Nephron (organoid): ENCODE measurements around the gene NR3C2.

ENCODE experiments used
- H3K27ac Mint-ChIP-seq, 3 experiments: 2 replicates each; pipeline ENCODE4 v1.8.0; 2020; ENCODE audit warnings: mixed read lengths in 3 of 3, mild to moderate bottlenecking in 2 of 3, moderate library complexity in 1 of 3
- H3K27me3 Mint-ChIP-seq: 2 replicates; pipeline ENCODE4 v1.8.0; 2021; ENCODE audit warnings: low read depth, mild to moderate bottlenecking, moderate library complexity, mixed read lengths
- H3K36me3 Mint-ChIP-seq: 2 replicates; pipeline ENCODE4 v1.8.0; 2020; ENCODE audit warnings: low read depth, mixed read lengths
- H3K4me1 Mint-ChIP-seq: 2 replicates; pipeline ENCODE4 v1.8.0; 2020; ENCODE audit warnings: mixed read lengths
- H3K4me3 Mint-ChIP-seq, 3 experiments: 2 replicates each; pipeline ENCODE4 v1.8.0; 2020; ENCODE audit warnings: mild to moderate bottlenecking in 3 of 3, mixed read lengths in 3 of 3, moderate library complexity in 2 of 3
- H3K9me3 Mint-ChIP-seq: 2 replicates; pipeline ENCODE4 v1.8.0; 2020; ENCODE audit warnings: mixed read lengths
- CTCF ChIP-seq, 3 experiments: fragments of 200-600 bp; sonication (generic); IDR thresholded peaks; one replicate each; pipeline ENCODE4 v1.5.0; 2021; ENCODE audit warnings: antibody characterized with exemption in 3 of 3; ENCODE audit not compliant: unreplicated experiment in 3 of 3

The NR3C2 gene

DNA sequence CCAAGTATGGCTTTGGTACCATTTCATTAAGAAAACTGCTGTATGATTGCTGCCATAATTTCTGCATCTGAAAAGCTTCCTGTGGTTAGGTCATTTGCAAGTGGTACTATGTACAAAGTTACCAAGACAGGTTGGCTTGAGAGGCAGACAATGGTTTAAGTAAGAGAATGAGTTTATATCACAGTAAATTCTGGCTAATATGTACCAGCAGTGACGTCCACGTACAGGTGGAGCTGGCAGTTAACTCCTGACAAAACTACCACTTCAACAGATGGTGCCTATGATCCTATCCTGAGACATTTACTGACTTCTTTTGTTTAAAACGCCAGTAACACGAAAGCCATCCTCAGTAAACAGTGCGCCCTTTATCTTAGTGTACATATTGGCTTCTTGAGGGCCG lies 198.4 kb downstream of the NR3C2 start:
- Mint-ChIP-seq H3K4me1 (no peaks in the 10 kb centered on the region), H3K36me3 (no peaks in the 10 kb centered on the region), H3K9me3 (no peaks in the 10 kb centered on the region), H3K27me3 (no peaks in the 10 kb centered on the region), H3K27ac (no peak overlapping the region), H3K4me3 (no peak overlapping the region)
- no peak for TF ChIP-seq CTCF (IDR thresholded peaks at IDR 0.05; ENCODE audit: unreplicated experiment in 3 of 3)

DNA sequence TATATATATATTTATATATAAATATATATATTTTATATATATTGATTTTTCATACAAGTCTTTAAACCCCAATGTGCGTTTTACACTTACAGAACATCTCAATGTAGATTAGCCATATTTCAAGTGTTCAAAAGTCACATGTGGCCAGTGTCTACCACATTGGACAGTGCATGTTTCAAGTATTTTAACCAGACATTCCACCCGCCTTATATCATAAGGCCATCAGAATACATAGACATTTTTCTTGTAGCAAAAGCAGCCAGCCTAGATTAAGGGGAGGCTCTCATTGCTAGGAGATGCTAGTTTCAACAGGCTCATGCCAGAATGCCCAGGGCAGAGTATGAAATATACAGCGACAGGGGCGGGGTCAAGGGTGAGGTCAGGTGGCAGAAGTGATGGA lies 202.0 kb downstream of the NR3C2 start:
- no peak for TF ChIP-seq CTCF (IDR thresholded peaks at IDR 0.05; ENCODE audit: unreplicated experiment in 3 of 3)
- no peaks in the 10 kb centered on the region for H3K9me3 Mint-ChIP-seq

GRCh38 chr4:148239494-148239985 lies 202.7 kb downstream of the NR3C2 start:
- H3K27me3 Mint-ChIP-seq = no peaks in the 10 kb centered on the region
- no peaks in the 10 kb centered on the region for H3K9me3 Mint-ChIP-seq
- TF ChIP-seq CTCF (IDR thresholded peaks at IDR 0.05; ENCODE audit: unreplicated experiment in 3 of 3) = no peak
- no peaks in the 10 kb centered on the region for H3K36me3 Mint-ChIP-seq
- no peak overlapping the region for H3K27ac Mint-ChIP-seq
- no peak overlapping the region for H3K4me3 Mint-ChIP-seq
- no peaks in the 10 kb centered on the region for H3K4me1 Mint-ChIP-seq

More for the DNA sequence above, 202.0 kb downstream of the NR3C2 start:
- Mint-ChIP-seq H3K4me3 (no peak overlapping the region), H3K36me3 (no peaks in the 10 kb centered on the region), H3K4me1 (no peaks in the 10 kb centered on the region), H3K27me3 (no peaks in the 10 kb centered on the region), H3K27ac (no peak overlapping the region)

- Mint-ChIP-seq H3K27me3 (no peaks in the 10 kb centered on the region), H3K9me3 (no peaks in the 10 kb centered on the region), H3K27ac (no peak overlapping the region), H3K4me3 (no peak overlapping the region), H3K36me3 (no peaks in the 10 kb centered on the region), H3K4me1 (no peaks in the 10 kb centered on the region)
- TF ChIP-seq CTCF (IDR thresholded peaks at IDR 0.05; ENCODE audit: unreplicated experiment in 3 of 3) = no peak
Observed at GRCh38 chr4:148238811-148239493, 203.3 kb downstream of the NR3C2 start.

- Mint-ChIP-seq H3K27ac (no peak overlapping the region), H3K4me1 (no peaks in the 10 kb centered on the region), H3K27me3 (no peaks in the 10 kb centered on the region), H3K36me3 (no peaks in the 10 kb centered on the region), H3K4me3 (no peak overlapping the region), H3K9me3 (peaks cover under 1% of the 10 kb centered on the region)
- no peak for TF ChIP-seq CTCF (IDR thresholded peaks at IDR 0.05; ENCODE audit: unreplicated experiment in 3 of 3)
Observed at GRCh38 chr4:148238086-148238485, 204.1 kb downstream of the NR3C2 start.

DNA sequence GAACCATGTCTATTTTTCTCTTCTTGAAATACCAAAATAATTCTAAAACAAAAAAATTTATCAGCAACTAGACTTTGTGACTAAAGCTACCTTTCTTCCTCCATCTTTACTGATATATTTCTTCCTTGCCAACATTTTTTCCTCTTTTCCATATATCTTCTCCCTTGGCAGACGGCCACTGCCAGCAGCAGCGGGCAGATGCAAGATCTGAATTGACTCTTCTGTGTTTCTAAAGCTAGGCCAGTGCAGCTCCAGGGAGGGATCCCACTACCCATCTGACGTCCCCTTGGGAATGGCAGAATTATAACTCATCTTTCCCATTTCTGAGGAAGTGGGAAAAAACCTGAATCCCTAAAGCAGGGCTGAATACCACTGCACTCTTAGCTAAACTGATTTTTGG lies 206.4 kb downstream of the NR3C2 start:
- H3K4me1 Mint-ChIP-seq = no peaks in the 10 kb centered on the region
- no peaks in the 10 kb centered on the region for H3K27me3 Mint-ChIP-seq
- H3K9me3 Mint-ChIP-seq = peaks cover 15% of the 10 kb centered on the region
- no peak overlapping the region for H3K4me3 Mint-ChIP-seq
- TF ChIP-seq CTCF (IDR thresholded peaks at IDR 0.05; ENCODE audit: unreplicated experiment in 3 of 3) = no peak
- no peak overlapping the region for H3K27ac Mint-ChIP-seq
- no peaks in the 10 kb centered on the region for H3K36me3 Mint-ChIP-seq
